ENCODE measurements around the gene SMPD3. TPM values are rescaled to one million over a fixed set of nuclear protein-coding genes. Genes with fewer than 3 reads are reported as not detected.

SMPD3 gene
- total RNA-seq, 1 experiment from 2014 or later = 0.70 TPM

DNA sequence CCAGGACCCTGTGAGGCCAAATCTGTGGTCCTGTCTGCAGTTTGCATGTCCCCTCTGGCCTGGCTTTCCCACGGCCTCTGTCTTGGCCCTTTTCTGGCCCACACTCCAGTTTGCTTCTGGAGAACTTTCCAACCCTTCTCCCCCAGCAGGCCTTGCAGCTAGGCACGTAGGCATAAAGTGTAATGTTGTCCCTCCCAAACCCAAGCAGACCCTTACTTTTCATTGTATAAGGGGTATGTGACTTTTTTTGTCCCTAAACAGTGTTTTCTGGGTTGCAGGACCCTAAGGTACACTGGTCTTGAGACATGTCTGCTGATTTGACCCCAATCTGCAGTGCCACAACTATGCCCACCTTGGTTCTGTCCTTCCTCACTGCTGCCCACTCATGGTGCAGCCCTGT lies 15.6 kb upstream of the SMPD3 start:
- Histone ChIP-seq H2BK15ac (ENCODE audit: low read depth, low read length) (no peak overlapping the region), H3K4me2 (ENCODE audit: insufficient read depth, insufficient read length, low read length) (no peak overlapping the region), H4K8ac (replicated peaks; ENCODE audit: insufficient read length, low read depth, low read length) (no peak overlapping the region), H3K27me3 (ENCODE audit: insufficient read depth, low read length) (no peaks in the 10 kb centered on the region), H3K23ac (ENCODE audit: insufficient read length, low read depth, low read length) (no peak overlapping the region), H3K4ac (ENCODE audit: low read depth, low read length) (no peak overlapping the region), H2AFZ (ENCODE audit: low read length) (no peak overlapping the region), H3K27ac (ENCODE audit: insufficient read length, low read depth, low read length) (no peak overlapping the region), H3K18ac (ENCODE audit: insufficient read length, low read depth, low read length) (no peak overlapping the region), H3K23me2 (ENCODE audit: insufficient read length, low read depth, low read length, poor library complexity, severe bottlenecking) (no peaks in the 10 kb centered on the region), H2AK5ac (ENCODE audit: insufficient read length, low read length) (no peak overlapping the region), H3T11ph (ENCODE audit: low read length) (no peak overlapping the region), H3K79me2 (ENCODE audit: insufficient read depth, low read length) (no peaks in the 10 kb centered on the region), H4K20me1 (ENCODE audit: control insufficient read depth, insufficient read depth, insufficient read length) (no peaks in the 10 kb centered on the region), H3K14ac (ENCODE audit: insufficient read depth, low read length) (no peak overlapping the region), H3K9ac (ENCODE audit: extremely low read depth, insufficient read length, low read length) (no peak overlapping the region), H3K79me1 (ENCODE audit: insufficient read depth, low read depth, low read length, poor library complexity, severe bottlenecking) (no peaks in the 10 kb centered on the region), H3K56ac (ENCODE audit: insufficient read length, low read depth, low read length) (no peak overlapping the region), H3K4me1 (ENCODE audit: insufficient read depth, low read length) (no peaks in the 10 kb centered on the region), H4K91ac (ENCODE audit: insufficient read length, low read depth, low read length) (no peak overlapping the region), H2BK20ac (ENCODE audit: low read depth, low read length, poor library complexity, severe bottlenecking) (no peak overlapping the region), H4K5ac (ENCODE audit: insufficient read length, low read depth, low read length) (no peak overlapping the region), H2BK120ac (ENCODE audit: low read depth, low read length, poor library complexity, severe bottlenecking) (no peak overlapping the region), H3K9me3 (ENCODE audit: control insufficient read depth, low read depth, low read length) (no peaks in the 10 kb centered on the region), H2BK5ac (ENCODE audit: insufficient read length, low read length) (no peak overlapping the region), H2BK12ac (ENCODE audit: insufficient read length, low read depth, low read length) (no peak overlapping the region)
- Mint-ChIP-seq H3K36me3 (ENCODE audit: insufficient read depth in 1 of 3, low read depth in 3 of 3) (no peaks in the 10 kb centered on the region; a peak in 1 of 7 replicates), H3K4me1 (peaks cover 0 to 2% of the 10 kb centered on the region in 2 experiments; a peak in 1 of 4 replicates), H3K4me3 (no peak overlapping the region), H3K9me3 (peaks cover 0 to 3% of the 10 kb centered on the region in 2 experiments; a peak in 2 of 5 replicates), H3K27ac (no peak overlapping the region), H3K27me3 (ENCODE audit: low read depth) (peaks cover 6% of the 10 kb centered on the region; the same call in 1 of the 2 replicates)
- TF ChIP-seq, protein P1, sequence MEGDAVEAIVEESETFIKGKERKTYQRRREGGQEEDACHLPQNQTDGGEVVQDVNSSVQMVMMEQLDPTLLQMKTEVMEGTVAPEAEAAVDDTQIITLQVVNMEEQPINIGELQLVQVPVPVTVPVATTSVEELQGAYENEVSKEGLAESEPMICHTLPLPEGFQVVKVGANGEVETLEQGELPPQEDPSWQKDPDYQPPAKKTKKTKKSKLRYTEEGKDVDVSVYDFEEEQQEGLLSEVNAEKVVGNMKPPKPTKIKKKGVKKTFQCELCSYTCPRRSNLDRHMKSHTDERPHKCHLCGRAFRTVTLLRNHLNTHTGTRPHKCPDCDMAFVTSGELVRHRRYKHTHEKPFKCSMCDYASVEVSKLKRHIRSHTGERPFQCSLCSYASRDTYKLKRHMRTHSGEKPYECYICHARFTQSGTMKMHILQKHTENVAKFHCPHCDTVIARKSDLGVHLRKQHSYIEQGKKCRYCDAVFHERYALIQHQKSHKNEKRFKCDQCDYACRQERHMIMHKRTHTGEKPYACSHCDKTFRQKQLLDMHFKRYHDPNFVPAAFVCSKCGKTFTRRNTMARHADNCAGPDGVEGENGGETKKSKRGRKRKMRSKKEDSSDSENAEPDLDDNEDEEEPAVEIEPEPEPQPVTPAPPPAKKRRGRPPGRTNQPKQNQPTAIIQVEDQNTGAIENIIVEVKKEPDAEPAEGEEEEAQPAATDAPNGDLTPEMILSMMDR (conservative IDR thresholded peaks at IDR 0.05) = no peak
- no CpG with 5 or more reads among the region's 2 CpGs for WGBS (ENCODE audit: extremely low coverage, insufficient read length, low lambda C conversion rate)
- DNase-seq = no peak
